ENCODE data around the gene ANKRD28.

The ANKRD28 gene

DNA sequence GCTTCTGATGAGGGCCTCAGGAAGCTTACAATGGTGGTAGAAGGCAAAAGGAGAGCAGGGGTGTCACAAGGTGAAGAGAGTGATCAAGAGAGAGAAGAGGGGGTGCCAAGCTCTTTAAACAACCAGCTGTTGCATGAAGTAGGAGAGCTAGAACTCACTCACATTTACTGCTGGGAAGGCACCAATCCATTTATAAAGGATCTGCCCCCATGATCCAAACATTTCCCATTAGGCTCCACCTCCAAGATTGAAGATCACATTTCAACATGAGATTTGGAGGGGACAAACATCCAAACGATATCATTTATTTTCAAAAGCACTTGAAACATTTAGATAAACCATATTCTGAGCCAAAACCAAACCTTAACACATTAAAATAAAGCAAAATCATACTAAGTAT is 26.3 kb downstream of the ANKRD28 start:
- no peak overlapping the region for H3K27ac ChIP-seq
- TF ChIP-seq, protein P1, sequence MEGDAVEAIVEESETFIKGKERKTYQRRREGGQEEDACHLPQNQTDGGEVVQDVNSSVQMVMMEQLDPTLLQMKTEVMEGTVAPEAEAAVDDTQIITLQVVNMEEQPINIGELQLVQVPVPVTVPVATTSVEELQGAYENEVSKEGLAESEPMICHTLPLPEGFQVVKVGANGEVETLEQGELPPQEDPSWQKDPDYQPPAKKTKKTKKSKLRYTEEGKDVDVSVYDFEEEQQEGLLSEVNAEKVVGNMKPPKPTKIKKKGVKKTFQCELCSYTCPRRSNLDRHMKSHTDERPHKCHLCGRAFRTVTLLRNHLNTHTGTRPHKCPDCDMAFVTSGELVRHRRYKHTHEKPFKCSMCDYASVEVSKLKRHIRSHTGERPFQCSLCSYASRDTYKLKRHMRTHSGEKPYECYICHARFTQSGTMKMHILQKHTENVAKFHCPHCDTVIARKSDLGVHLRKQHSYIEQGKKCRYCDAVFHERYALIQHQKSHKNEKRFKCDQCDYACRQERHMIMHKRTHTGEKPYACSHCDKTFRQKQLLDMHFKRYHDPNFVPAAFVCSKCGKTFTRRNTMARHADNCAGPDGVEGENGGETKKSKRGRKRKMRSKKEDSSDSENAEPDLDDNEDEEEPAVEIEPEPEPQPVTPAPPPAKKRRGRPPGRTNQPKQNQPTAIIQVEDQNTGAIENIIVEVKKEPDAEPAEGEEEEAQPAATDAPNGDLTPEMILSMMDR (conservative IDR thresholded peaks at IDR 0.05): no peak
- no peak for TF ChIP-seq ZFX (IDR thresholded peaks at IDR 0.05)

DNA sequence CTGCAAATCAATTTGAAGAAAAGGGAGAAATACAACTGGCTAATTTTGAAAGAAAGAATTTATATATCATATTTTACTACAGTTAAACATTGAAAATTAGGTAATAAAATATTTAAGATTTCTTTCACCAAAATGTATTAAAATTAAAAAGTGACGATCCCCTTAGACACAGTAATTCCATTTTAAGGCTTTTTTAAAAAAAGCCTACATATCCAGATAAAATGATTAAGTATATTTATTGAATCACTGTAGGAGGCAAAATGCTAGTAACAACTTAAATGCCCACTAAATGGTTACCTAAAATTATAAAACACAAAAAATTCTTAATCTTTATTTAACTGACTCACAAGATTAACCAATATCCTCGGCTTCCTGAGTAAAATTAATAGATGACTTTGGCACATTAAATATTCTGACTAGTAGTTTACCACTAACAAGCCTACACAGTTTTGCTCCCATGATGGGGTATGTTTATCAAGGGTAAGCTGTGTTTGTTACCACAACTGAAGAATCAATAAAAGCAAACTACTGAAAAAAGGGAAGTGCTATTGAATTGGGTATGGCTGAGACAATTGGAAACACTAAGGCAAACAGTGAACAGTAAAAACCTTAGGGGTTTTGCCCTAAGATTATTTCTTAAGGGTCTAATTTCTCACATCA is 28.4 kb downstream of the ANKRD28 start:
- TF ChIP-seq, protein P1 (conservative IDR thresholded peaks at IDR 0.05): no peak
- TF ChIP-seq ZFX (IDR thresholded peaks at IDR 0.05): no peak
- H3K27ac ChIP-seq: no peak overlapping the region

DNA sequence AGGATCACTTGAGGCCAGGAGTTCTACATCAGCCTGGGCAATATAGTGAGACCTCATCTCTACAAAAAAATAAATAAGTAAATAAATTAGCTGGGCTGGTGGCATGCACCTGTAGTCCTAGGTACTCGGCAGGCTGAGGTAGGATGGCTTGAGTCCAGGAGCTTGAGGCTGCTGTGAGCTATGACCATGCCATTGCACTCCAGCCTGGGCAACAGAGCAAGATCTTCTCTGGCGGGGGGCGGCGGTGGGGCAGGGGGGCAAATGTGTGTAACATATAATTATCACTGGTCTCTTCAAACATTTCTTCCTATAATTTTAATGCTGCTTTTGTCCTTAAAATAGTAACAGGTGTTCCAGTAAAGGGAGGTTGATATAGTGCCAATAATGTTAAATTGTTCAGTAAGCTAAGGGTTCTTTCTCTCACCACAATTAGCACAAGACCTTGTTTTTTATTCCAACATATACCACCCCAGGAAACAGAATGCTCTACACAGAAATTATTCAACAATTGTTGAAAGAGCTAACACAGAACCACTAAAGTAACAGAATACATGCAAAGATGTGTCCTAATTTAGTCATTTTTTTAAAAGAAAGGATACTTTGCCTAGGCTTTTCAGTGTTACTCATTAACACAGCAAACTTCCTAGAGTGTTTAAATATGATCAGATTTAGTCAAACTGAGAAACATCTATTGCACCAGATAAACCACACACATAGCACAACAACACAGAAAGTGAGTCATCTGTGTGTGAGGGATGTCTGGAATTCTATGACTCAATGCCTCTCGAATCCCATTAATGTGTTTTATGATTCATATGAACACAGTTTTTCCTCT is 29.1 kb downstream of the ANKRD28 start:
- H3K27ac ChIP-seq: no peak overlapping the region
- no peak for TF ChIP-seq ZFX (IDR thresholded peaks at IDR 0.05)
- TF ChIP-seq, protein P1 (conservative IDR thresholded peaks at IDR 0.05): no peak

DNA sequence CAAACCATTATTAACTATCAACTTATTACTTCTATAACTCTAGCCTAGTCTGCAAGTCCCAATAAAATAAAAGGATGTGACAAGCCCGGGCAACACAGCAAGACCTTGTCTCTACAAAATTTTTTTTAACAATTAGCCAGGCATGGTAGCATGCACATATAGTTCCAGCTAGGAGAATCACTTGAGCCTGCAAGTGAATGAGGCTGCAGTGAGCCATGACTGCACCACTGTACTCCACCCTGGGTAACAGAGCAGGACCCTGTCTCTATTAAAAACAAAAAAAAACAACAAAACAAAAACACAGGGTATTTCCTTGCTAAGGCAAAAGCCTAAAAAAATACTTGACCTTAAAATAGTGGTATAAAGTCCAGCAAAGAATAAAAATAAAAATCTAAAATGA is 31.4 kb downstream of the ANKRD28 start:
- TF ChIP-seq, protein P1 (conservative IDR thresholded peaks at IDR 0.05): no peak
- no peak for TF ChIP-seq ZFX (IDR thresholded peaks at IDR 0.05)
- H3K27ac ChIP-seq: no peak overlapping the region

DNA sequence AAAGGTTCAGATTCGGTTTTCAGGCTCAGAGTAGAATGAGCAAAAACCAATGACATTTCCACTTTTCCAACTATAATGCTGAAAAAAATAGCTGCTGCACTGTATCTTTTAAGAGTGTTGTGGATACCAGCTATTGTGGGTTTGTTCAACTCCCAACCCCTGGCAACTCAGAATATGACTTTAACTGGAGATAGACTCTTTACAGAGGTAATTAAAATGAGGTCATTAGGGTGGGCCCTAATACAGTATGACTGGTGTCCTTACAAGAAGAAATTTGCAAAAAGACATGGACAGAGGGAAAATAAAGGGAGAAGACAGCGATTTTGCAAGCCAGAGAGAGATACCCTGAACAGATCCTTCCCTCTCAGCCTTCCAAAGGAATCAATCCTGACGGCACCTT is 39.5 kb downstream of the ANKRD28 start:
- no peak overlapping the region for H3K27ac ChIP-seq
- TF ChIP-seq ZFX (IDR thresholded peaks at IDR 0.05): no peak
- TF ChIP-seq, protein P1 (conservative IDR thresholded peaks at IDR 0.05): no peak

DNA sequence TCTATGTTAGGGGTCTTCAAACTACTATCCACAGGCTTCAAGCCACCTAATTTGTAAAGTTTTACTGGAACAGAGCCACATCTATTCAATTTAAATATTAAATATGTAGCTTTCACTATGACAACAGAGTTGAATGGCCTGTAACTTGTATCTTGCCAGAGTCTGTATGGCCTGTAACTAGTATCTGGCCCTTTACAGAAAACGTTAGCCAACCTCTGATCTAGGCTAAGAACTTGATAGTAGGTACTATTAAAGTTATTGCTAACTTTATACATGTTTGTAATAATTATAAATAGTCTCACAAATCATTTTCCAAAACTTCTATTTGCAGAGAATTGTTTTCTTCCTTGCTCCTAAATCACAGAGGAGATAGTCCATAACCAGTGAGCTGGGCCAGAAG is 40.0 kb downstream of the ANKRD28 start:
- H3K27ac ChIP-seq: no peak overlapping the region
- TF ChIP-seq ZFX (IDR thresholded peaks at IDR 0.05): no peak
- TF ChIP-seq, protein P1 (conservative IDR thresholded peaks at IDR 0.05): no peak

DNA sequence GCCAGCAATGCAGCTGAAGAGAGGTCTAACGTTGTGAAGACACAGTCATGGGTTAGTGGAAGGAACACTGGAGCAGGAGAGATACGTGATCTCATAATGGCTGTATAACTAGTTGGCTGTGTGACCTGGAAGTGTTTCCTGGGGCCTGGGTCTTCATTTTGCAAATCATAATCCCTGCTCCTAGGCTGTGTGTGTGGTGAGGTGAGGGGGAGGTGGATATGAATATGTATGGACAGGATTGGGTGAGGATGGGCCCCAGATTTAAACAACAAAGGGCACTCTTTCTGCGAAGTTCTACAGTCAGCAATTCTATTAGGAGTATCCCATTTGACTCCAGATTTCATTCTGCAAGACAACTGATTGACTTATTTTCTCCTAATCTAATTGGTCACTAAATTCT is 41.3 kb downstream of the ANKRD28 start:
- no peak overlapping the region for H3K27ac ChIP-seq
- TF ChIP-seq, protein P1 (conservative IDR thresholded peaks at IDR 0.05): no peak

All from C4-2B (cell line).